HG03342 (cell line): ENCODE data around the gene CNGA3.

ENCODE experiments used
- ATAC-seq: cut with Tn5 transposase; IDR thresholded peaks from one replicate; pipeline ENCODE4 v1.9.1; 2021; ENCODE audit warnings: mild to moderate bottlenecking, moderate library complexity; ENCODE audit not compliant: unreplicated experiment

The CNGA3 gene

DNA sequence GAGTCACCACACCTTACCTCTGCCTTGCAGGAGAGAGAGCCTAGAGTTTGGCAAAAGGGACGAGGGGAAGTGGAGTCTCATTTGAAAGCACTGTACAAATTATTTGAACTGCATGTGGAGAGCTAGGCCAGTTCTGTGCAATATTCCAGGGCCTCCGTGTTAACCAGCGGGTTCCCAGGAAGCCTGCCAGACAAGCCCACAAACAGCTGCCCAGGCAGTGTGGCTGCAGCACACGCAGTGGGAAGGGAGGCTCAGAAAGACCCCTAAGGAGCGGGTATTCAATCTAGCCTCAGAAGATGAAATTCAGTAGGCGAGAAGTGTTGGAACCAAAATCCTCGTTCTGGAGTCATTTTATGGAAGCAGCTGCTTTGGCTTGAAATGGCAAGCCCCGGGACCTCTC is 30.7 kb downstream of the CNGA3 start:
- no peak for ATAC-seq

DNA sequence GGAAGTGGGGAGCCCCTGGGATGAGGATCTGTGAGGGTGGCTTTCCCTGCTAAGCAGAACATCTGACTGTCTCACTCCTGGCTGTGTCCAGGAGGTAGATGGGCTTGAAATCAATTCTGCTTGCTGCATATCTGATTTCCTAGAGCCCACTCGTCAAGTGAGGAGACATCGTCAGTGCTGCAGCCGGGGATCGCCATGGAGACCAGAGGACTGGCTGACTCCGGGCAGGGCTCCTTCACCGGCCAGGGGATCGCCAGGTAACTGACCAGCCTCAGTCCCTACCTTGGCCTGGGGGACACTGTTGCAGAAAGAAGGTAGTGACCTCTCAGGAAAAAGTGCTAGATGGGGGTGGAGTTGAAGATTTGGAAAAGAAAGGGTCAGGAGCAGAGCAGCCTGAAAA is 31.3 kb downstream of the CNGA3 start:
- ATAC-seq = no peak

DNA sequence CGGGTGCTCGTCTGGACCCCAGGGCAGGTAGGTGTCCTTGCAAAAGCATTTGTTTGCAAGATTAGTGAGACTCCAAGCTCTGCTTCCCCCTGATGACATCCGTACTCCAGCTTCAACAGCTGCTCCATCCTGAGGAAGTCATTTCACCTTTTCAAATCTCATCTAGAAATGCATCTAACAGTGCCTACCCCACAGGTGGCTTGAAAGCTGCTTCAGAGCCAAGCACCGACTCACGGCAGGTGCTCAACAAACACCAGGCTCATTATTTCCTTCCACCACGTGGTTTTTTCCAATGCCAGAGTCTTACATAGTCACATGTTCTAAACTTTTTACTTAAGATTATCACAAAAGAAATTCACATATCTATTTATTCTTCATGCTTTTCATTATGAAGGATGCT is 31.9 kb downstream of the CNGA3 start:
- no peak for ATAC-seq

DNA sequence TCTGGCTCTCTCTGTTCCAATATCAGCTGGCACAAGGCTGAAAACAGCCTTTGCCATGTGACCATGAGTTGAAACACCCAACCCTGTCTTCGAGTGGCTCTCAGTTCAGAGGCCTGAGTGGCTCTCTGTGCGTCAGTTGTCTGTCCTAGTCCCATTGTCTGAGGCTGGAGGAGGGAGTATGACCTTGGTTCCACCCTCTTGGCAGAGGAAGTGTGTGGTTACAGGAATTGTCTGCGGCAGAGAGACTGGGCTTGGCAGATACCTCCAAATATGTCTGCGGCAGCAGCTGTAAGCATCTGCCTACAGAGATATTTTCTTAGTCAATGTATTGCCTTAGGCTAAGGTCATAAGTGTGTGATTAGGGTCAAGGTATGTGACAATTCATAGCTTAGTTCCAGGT is 32.6 kb downstream of the CNGA3 start:
- no peak for ATAC-seq

DNA sequence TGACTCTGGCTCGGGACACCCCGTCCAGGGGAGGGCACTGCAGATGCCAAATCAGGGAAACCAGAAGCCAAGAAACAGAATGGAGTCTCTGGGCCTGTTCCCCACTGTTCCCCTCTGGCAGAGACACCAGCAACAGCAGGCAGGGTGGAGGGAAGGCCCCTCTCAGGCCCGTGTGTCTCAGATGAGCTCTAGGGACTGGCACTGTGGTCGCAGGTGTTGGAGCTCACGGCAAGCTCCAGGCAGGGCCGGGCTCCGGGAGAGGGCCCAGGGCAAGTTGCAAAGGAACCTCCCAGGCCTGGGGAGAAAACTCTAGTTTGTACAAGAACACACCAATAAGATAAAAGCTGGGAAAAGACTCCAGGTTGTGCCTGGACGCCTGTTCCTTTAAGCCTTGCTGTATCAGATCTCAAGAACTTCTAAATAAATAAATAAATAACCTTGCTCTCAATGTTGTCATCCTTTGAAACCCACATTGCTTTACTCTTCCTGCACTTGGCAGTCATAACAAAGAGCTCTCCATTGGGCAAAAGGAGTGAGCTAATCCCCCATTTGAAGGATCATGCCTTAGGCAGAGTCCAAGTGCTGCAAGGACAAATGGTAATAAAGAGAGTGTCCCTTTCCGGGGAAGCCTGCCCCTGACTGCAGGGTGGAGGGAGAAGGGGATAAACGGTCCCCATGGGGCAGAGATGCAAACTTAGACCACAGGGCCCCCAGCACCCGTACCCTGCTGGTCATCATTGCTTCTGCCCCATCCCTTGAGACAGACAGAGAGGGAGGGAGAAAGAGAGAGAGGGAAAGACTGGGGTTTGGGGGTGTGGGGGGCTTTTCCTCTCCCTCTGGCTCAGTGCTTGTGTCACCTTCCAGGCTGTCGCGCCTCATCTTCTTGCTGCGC is 33.3 kb downstream of the CNGA3 start:
- no peak for ATAC-seq

DNA sequence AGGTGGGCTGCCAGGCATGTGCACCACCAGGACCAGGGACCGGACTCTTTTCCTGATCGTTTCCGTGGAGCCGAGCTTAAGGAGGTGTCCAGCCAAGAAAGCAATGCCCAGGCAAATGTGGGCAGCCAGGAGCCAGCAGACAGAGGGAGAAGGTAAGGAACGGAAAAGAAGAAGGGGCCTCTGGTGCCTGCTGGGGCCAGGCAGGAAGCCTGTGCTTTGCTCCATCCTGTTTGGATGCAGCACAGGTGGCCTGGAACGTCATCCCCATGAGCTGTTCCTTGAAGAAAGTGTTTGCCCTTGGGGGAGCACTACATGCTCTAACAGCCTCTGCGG is 33.9 kb downstream of the CNGA3 start:
- no peak for ATAC-seq

DNA sequence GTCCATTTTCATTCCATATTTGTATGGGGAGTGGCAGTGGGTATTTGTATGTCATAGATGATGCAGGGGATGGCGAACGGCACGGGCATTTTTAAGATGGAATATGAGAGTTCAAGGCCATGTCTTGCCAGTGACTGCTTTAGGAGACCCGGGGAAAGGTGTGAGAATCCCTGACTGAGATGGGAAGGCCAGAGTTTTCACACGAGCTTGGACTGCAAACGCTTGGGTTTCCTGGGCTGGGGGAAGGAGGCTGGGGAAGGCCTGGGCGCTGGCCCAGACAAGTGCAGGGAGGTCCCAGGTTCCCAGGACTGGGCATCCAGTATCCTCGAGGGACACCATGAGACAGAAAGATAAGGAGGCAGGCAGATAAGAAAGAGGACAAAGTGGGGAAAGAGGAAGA is 35.2 kb downstream of the CNGA3 start:
- ATAC-seq = no peak

DNA sequence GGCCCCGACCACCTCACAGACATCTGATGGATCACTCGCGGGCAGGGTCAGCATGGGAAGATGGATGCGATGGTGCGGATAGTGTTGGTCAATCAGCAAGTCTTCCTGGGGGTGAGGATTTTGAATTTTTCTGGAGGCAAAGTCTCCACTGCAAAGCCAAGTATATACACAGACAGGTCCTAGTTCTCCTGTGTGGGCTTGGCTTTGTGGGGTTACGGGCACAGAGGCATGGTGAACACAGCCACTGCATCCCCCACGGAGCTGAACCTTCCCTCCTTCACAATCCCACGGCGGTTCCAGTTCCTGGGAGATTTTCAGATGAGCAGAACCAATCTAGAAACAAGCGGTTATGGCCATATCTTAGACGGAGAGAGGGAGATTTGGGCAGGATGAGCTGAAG is 35.8 kb downstream of the CNGA3 start:
- ATAC-seq = no peak

DNA sequence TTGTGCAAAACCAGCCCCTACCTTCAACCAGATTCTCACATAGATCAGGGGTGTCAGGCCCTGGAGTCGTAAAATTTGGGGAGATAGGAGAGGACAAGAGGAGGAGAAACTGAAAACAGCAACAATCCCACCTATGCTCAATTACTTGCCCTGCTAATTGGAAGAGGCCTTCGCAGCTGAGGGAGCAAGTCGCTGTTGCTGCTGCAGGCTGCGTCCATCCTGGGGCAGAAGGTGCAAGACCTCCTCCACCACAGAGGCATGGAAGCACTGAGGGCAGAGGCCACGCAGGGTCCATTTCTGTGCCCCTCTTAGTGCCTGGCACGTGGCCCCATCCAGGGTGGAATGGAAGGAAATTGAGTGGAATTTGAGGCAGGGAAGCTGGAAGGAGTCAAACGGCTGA is 36.5 kb downstream of the CNGA3 start:
- ATAC-seq = no peak

DNA sequence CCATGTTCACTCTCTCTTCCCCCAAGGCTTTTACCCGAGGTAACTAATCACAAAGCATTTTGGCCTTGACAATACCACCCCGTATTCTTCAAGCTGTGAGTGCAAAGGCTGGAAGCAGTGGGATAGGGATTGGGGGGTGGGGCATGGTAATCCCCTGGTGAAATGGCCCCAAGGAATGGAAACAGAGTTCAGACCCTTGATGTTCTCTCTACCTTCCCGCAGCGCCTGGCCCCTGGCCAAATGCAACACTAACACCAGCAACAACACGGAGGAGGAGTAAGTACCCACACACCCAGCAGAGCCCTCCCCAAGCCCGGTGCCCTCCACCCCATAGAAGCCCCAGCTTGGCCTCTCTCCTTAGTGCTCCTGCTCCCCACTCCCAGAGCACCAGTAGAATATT is 36.9 kb downstream of the CNGA3 start:
- ATAC-seq = no peak

DNA sequence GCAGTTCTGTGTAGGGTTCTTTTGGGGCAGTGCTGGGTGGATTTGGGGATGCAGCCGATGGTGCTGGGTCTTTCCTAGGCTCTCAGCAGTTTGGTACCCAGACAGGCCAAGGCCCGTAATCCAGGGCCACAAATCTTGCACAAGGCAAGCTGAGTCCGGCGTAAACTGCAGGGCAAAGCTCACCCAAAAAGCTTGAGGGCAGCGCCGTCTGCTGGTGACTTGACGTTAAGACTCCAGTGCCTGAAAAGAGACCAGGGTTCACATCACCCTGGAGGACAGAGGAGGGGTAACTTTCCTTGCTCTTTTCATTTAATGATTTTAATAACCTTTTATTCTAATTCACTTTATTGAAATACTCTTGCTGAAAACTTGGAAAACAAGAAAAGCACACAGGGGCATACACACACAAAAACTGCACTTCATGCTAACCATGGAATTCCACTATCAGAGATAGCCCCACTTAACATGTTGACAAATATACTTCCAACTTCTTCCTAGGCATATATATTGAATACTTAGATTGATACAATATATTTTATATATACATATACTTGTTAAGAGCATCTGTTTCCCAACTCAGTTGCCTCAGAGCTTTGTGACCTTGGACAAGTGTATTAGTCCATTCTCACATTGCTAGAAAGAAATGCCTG is 38.9 kb downstream of the CNGA3 start:
- ATAC-seq = peak; percentile 77

DNA sequence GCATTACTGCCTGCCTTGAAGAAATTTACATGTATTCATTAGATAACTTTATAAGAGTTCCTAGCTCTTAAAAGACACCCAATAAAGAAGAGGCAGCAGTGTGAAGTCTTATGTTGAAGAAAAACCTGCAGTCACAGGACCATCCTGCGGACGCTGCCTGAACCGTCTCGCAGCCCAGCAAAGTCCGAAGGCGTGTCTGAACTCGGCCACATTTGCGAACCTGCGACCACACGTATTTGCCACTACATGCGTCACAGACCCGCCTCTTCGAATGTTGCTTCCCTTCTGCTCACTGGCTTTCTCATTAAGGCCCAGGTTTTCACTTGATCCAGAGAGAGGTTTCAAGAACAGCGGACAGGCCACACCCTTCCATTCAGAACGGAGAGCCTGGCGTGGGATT is 41.2 kb downstream of the CNGA3 start:
- ATAC-seq = no peak

DNA sequence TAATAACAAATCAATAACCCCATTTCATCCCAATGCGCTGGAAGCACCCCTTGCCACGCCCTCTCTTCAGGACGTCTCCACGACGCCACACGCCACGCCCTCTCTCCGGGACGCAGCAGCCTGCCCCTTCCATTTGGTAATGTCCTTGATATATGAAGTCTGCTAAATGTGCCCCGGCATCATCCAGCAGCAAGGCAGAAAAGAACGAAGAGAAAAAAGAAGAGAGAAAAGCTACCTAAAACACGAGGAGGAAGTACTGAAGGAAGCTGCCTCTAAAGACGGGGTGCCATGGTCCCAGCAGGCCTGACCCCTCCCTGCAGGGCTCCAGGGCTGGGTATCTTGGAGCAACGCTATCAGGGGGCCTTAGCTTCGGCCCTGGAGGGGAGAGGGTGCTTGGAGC is 41.8 kb downstream of the CNGA3 start:
- no peak for ATAC-seq

DNA sequence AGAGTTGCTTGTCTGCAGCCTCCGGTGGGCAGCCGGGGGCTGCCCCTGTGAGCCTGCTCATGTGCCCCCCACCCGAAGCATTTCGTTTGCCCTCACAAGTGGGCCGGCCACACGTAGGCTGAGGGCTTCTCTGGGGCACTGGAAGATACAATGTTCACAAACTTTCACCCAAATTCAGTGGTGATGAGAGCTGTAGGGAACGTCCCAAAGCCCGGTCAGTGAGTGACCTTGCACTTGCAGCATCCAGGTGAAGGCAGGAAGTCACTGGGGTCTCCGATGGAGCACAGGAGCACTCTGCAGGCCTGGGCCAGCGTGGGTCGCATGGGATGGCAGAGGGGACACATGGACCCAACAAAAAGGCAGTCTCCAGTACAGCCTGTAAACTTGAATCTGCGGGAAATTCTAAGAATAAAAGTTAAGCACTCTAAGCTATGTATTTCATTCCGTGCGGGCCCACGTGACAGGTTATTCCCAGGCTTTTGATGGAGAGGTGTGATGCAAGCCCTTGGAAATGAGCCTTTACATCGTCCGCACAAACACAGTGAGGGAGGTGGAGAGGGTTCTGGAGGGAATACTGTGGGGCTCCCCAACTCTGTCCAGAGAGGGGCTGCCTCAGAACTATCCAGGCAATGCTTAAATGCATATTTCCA is 42.5 kb downstream of the CNGA3 start:
- no peak for ATAC-seq

DNA sequence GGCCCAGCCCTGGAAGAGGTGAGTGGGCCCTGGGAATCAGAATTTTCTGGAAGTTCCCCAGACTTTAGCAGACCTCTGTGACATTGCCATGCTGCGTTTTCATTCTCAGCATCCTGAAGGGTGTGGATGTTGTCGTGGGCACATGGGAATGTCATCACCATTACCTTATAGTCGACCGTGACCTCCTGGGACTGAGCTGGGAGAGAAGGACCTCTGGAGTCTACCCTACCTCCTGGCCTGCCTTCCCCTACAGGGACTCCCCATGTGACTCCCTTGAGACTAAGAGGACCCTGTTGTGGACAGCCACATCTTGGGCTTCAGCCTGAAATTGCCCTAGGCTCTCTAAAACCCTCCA is 43.0 kb downstream of the CNGA3 start:
- ATAC-seq = no peak

DNA sequence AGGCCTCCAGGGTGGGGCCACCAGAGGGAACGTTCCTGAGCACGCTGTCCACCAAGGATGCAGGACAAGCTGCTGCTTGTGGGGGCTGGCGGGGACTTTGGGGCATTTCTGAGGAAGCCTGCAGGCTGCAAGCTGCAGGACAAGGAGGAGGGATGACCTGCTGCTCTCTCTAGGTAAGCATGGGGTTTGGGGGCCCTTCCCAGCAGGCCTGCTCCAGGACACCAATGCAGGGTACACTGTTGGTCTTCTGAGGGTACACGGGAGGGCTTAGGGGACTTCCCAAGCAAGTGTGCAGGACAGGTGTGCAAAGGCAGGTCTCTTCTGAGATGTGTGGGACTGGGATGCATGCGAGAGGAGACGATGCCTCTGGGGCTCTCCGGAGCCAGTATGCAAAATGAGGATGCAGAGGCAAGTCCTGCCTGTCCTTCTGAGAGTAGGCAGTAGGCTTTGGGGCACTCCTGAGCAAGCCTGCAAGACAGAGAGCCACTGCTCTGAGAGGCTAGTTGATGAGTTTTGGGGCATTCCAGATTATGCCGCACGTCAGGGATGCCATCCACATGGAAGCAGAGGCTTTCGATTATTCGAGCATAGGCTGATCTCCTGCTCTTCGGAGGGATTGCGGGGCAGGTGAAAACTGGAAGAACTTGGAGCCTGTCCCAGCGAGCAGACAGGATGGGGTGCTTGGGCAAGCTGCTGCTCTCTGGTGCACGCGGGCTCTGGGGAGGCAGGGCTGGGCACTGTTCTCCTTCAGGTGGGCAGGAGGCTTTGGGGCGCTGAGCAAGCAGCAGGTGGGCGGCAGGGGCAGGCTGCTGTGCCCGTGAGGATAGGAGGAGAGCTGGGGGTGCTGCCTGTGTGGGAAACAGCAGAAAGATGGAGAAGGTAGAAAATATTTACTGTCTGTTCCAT is 44.6 kb downstream of the CNGA3 start:
- no peak for ATAC-seq

DNA sequence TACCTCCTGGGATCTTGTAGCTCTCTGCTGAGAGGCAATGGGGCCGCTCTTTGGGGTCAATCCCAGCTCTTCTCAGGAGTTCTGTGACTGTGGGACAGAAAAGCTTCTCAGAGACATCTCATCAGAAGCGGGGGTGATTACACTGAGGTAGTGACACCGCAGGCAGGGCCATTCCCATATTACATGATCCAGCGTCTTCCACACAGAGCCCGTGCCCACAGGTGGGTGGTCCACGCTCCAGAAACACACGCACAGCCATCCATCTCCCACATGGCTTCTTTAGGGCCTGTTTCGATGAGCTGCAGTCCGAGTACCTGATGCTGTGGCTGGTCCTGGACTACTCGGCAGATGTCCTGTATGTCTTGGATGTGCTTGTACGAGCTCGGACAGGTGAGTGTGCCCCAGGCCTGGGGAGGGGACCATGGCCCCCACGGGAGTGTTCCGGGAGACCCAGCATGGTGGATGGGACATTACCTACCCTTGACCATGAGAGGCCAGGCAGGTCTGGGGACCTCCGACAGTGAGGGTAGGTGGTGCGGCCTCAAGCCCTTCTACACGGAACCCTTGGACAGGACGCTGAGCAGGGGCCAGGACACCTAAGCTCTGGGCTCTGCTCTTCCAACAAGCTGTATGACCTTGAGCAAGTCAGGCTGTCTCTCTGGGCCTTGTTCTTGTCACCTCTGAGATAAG is 45.5 kb downstream of the CNGA3 start:
- no peak for ATAC-seq

DNA sequence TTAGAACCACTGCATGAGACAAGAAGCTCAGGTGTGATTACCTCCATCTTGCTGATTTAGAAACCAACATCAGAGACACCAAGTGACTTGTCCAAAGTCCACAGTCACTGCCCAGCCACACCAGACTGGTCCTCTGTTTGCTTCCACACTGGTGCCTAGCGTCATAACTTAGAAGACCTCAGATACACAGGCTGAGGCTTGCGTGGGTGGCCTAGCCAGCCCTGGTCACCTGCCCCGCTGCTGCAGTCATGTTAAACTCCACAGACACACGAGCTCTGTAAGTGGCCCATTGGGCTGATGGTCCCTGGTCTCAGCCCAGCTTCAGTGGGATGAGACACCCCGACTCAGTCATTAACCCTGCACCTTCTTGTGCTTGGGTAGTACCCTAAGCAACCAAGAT is 47.1 kb downstream of the CNGA3 start:
- ATAC-seq = no peak

DNA sequence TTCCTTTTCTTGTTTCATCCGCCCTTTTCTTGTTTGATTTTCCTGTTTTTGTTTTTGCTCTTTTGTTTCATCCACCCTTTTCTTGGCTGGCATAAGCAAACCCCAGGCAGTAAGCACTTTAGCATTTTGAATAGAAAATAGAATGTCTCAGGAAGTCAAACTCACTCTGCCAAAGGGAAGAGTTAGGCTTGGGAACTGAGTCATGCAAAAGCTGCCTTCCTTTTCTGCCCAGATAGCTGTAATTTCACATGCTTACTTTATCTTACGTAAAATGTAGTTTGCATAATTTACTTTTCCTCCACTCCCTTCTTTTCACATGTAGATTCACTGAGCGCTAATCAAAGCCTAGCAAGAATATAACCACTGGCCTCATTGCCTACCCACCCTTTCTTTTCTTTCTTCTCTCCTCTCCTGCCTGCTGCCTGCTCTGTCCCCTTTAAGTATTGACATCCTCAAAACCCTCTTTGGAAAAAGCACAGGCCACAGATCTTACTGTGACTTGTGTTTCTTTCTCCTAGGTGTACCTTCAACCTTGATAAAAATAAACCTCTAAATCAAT is 48.4 kb downstream of the CNGA3 start:
- no peak for ATAC-seq

DNA sequence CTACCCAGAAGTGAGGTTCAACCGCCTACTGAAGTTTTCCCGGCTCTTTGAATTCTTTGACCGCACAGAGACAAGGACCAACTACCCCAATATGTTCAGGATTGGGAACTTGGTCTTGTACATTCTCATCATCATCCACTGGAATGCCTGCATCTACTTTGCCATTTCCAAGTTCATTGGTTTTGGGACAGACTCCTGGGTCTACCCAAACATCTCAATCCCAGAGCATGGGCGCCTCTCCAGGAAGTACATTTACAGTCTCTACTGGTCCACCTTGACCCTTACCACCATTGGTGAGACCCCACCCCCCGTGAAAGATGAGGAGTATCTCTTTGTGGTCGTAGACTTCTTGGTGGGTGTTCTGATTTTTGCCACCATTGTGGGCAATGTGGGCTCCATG is 49.7 kb downstream of the CNGA3 start:
- no peak for ATAC-seq
